ENCODE results near the gene SLC13A5. TPM values are rescaled to one million over a fixed set of nuclear protein-coding genes. Genes with fewer than 3 reads are reported as not detected.

SLC13A5 gene
- total RNA-seq, 1 donor from 2014 or later, result not detected

GRCh38 chr17:6711081-6711674 is 2.0 kb downstream of the SLC13A5 start:
- H3K4me1 ChIP-seq, result peaks cover 19% of the 10 kb centered on the region
- TF ChIP-seq, protein P1, sequence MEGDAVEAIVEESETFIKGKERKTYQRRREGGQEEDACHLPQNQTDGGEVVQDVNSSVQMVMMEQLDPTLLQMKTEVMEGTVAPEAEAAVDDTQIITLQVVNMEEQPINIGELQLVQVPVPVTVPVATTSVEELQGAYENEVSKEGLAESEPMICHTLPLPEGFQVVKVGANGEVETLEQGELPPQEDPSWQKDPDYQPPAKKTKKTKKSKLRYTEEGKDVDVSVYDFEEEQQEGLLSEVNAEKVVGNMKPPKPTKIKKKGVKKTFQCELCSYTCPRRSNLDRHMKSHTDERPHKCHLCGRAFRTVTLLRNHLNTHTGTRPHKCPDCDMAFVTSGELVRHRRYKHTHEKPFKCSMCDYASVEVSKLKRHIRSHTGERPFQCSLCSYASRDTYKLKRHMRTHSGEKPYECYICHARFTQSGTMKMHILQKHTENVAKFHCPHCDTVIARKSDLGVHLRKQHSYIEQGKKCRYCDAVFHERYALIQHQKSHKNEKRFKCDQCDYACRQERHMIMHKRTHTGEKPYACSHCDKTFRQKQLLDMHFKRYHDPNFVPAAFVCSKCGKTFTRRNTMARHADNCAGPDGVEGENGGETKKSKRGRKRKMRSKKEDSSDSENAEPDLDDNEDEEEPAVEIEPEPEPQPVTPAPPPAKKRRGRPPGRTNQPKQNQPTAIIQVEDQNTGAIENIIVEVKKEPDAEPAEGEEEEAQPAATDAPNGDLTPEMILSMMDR (IDR thresholded peaks at IDR 0.05; ENCODE audit: borderline replicate concordance), result no peak
- peaks cover 98% of the 10 kb centered on the region for H3K27me3 ChIP-seq (ENCODE audit: low read depth)
- intact Hi-C loops (cut with micrococcal nuclease), result no loop called here
- no peak overlapping the region for H3K27ac ChIP-seq (replicated peaks)
- no peak for DNase-seq
- H3K36me3 ChIP-seq, result no peaks in the 10 kb centered on the region
- peaks cover 22% of the 10 kb centered on the region for H3K9me3 ChIP-seq (replicated peaks)
- H3K4me3 ChIP-seq, result no peak overlapping the region

DNA sequence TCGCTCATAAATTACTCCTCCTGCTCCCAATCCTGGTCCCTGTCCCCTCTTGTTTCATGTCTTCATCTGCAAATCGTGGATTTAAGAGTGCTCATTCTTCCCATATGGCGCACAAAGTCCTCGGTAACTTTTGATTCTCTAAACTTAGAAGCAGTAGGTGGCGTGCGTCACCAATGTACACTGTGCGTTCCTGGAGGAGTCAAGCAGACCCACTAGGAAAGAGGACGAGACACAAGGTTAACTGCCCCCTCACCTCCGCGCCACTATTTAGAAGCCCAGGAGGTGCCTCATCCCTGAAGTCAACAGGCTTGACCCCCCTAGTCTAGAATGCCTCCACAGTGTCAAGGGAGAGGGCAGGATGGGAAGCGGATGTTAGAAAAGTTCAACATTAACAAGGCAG is 2.9 kb downstream of the SLC13A5 start:
- DNase-seq, result no peak
- Histone ChIP-seq H3K27ac (replicated peaks) (no peak overlapping the region), H3K36me3 (no peaks in the 10 kb centered on the region), H3K27me3 (ENCODE audit: low read depth) (peaks cover 100% of the 10 kb centered on the region), H3K9me3 (replicated peaks) (peaks cover 13% of the 10 kb centered on the region), H3K4me3 (no peak overlapping the region), H3K4me1 (peaks cover 19% of the 10 kb centered on the region)
- intact Hi-C loops (cut with micrococcal nuclease), result no loop called here
- TF ChIP-seq, protein P1 (IDR thresholded peaks at IDR 0.05; ENCODE audit: borderline replicate concordance), result no peak

DNA sequence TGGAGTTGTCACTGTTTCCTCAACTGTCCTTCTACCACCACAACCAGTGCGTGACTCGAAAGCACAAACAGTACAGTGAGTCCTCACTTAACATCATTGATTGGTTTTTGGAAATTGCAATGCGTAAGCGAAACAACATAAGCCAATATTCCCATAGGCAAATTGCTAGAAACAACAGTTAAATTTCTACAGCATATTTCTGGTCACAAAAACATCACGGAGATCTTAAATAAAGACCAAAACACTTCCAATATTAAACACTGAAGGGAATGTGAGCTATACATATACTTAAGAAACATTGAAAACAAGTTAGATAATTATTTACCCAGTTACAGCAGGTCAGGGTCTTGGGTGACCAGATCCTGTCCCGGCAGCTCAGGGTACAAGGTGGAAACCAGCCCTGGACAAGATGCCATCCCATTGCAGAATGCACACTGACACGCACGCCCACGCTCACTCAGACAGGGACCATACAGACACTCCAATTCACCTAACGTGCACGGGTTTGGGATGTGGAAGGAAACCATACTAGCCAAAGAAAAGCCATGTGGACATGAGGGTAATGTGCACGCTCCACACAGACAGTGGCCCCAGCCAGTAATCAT is 4.7 kb downstream of the SLC13A5 start:
- no peak overlapping the region for H3K4me3 ChIP-seq
- intact Hi-C loops (cut with micrococcal nuclease), result no loop called here
- peaks cover 100% of the 10 kb centered on the region for H3K27me3 ChIP-seq (ENCODE audit: low read depth)

DNA sequence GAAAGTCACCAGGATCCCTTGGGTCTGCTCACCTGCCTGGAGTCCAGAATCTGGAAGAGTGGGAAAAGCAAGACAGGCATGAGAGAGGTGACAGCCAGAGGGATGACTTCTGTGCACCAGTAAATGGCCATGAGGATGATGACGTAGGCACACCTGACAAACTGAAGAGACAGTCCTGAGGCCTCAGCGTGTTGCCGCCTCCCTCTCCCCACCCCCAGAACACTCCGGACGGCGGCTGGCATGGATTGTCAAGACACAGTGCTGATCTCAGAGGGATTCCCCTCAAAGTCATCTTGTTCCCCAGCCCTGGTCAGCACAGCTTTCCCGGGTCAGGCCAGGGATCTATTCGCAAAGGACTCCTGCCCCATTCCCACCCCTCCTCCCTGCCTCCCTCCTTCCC is 6.2 kb downstream of the SLC13A5 start:
- TF ChIP-seq, protein P1 (IDR thresholded peaks at IDR 0.05; ENCODE audit: borderline replicate concordance), result no peak

More for the DNA sequence above, 4.7 kb downstream of the SLC13A5 start:
- Histone ChIP-seq H3K9me3 (replicated peaks) (no peaks in the 10 kb centered on the region), H3K36me3 (no peaks in the 10 kb centered on the region), H3K27ac (replicated peaks) (no peak overlapping the region), H3K4me1 (peaks cover 13% of the 10 kb centered on the region)
- TF ChIP-seq, protein P1 (IDR thresholded peaks at IDR 0.05; ENCODE audit: borderline replicate concordance), result no peak
- DNase-seq, result no peak

DNA sequence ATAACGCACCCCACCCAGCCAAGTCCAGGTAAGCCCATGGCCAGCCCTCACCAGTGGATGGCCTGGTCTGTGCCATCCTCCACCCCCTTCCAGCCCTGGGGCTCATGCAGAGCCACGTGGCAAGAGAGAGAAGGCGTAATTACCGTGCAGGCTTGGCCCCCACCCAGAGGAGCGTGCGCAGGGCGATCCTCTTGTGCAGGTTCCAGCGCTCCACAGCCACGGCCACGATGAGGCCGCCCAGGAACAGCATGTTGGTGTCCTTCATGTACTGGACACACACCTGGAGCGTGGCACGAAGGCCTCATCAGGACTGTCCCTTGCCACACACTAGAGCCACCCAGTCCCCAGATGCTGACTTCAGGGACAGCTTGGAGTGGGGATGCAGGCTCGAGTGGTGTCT is 6.7 kb downstream of the SLC13A5 start:
- H3K4me3 ChIP-seq, result no peak overlapping the region
- intact Hi-C loops (cut with micrococcal nuclease), result no loop called here
- H3K9me3 ChIP-seq (replicated peaks), result no peaks in the 10 kb centered on the region
- no peaks in the 10 kb centered on the region for H3K4me1 ChIP-seq
- no peaks in the 10 kb centered on the region for H3K36me3 ChIP-seq
- TF ChIP-seq, protein P1 (IDR thresholded peaks at IDR 0.05; ENCODE audit: borderline replicate concordance), result no peak
- no peak for DNase-seq
- H3K27me3 ChIP-seq (ENCODE audit: low read depth), result peaks cover 98% of the 10 kb centered on the region
- H3K27ac ChIP-seq (replicated peaks), result no peak overlapping the region

More for the DNA sequence above, 6.2 kb downstream of the SLC13A5 start:
- Histone ChIP-seq H3K9me3 (replicated peaks) (no peaks in the 10 kb centered on the region), H3K4me1 (no peaks in the 10 kb centered on the region), H3K4me3 (no peak overlapping the region), H3K27ac (replicated peaks) (no peak overlapping the region), H3K36me3 (no peaks in the 10 kb centered on the region), H3K27me3 (ENCODE audit: low read depth) (peaks cover 100% of the 10 kb centered on the region)
- DNase-seq, result no peak
- intact Hi-C loops (cut with micrococcal nuclease), result no loop called here
